GM23338 (cell line): ENCODE results near the gene RAP2B. TPM values are rescaled to one million over a fixed set of nuclear protein-coding genes. Genes with fewer than 3 reads are reported as not detected.

Experiments
- ATAC-seq: fragments of 200-7000 bp; cut with Tn5 transposase; 3 replicates; pipeline ENCODE4 v1.9.1; 2020
- DNase-seq: peaks from one replicate; pipeline ENCODE4 v3.0.0-alpha.2; 2015; ENCODE audit warnings: low spot score
- H2AFZ ChIP-seq: fragments of 200-600 bp; sonication (generic); 2 replicates; pipeline ENCODE4 v1.8.0; 2016; ENCODE audit warnings: antibody characterized with exemption, mild to moderate bottlenecking, moderate library complexity
- H3F3A ChIP-seq: fragments of 200-600 bp; sonication (generic); replicated peaks from 2 replicates; pipeline ENCODE4 v1.8.0; 2017; ENCODE audit warnings: antibody characterized with exemption, mixed run types, low read depth
- H3K27ac ChIP-seq: fragments of 200-600 bp; sonication (generic); 2 replicates; pipeline ENCODE4 v1.6.1; 2016; ENCODE audit warnings: low read depth
- H3K27me3 ChIP-seq: fragments of 200-600 bp; sonication (generic); 2 replicates; pipeline ENCODE4 v1.8.0; 2016; ENCODE audit warnings: mild to moderate bottlenecking, mixed run types, moderate library complexity; ENCODE audit not compliant: insufficient read depth
- H3K36me3 ChIP-seq: fragments of 200-600 bp; sonication (generic); 2 replicates; pipeline ENCODE4 v1.8.0; 2016; ENCODE audit warnings: mild to moderate bottlenecking; ENCODE audit not compliant: insufficient read depth
- H3K4me1 ChIP-seq: fragments of 200-600 bp; sonication (generic); 2 replicates; pipeline ENCODE4 v1.8.0; 2016; ENCODE audit warnings: mild to moderate bottlenecking, moderate library complexity; ENCODE audit not compliant: insufficient read depth
- H3K4me2 ChIP-seq: fragments of 200-600 bp; sonication (generic); 2 replicates; pipeline ENCODE4 v1.7.1; 2017; ENCODE audit warnings: mixed run types
- H3K4me3 ChIP-seq: fragments of 200-600 bp; sonication (generic); 2 replicates; pipeline ENCODE4 v1.6.1; 2016; ENCODE audit warnings: mixed run types
- H3K79me2 ChIP-seq: fragments of 200-600 bp; sonication (generic); replicated peaks from 2 replicates; pipeline ENCODE4 v1.8.0; 2017; ENCODE audit warnings: mild to moderate bottlenecking; ENCODE audit not compliant: insufficient read depth
- H3K9me2 ChIP-seq: fragments of 200-600 bp; sonication (generic); 2 replicates; pipeline ENCODE4 v1.8.0; 2017; ENCODE audit not compliant: insufficient read depth
- H4K20me1 ChIP-seq: fragments of 200-600 bp; sonication (generic); replicated peaks from 2 replicates; pipeline ENCODE4 v1.8.0; 2017; ENCODE audit warnings: mild to moderate bottlenecking; ENCODE audit not compliant: insufficient read depth
- H3K27ac Mint-ChIP-seq: 2 replicates; pipeline ENCODE4 v1.8.0; 2020; ENCODE audit warnings: inconsistent platforms, mild to moderate bottlenecking, moderate library complexity, mixed read lengths
- H3K27me3 Mint-ChIP-seq: 3 replicates; pipeline ENCODE4 v1.8.0; 2022; ENCODE audit warnings: low read depth, mild to moderate bottlenecking, moderate library complexity, mixed read lengths, inconsistent platforms; ENCODE audit not compliant: insufficient read depth, poor library complexity
- H3K36me3 Mint-ChIP-seq: 3 replicates; pipeline ENCODE4 v1.8.0; 2021; ENCODE audit warnings: low read depth, mild to moderate bottlenecking, inconsistent platforms, moderate library complexity, mixed read lengths
- H3K4me1 Mint-ChIP-seq: 3 replicates; pipeline ENCODE4 v1.8.0; 2020; ENCODE audit warnings: mild to moderate bottlenecking, inconsistent platforms, mixed read lengths
- H3K4me3 Mint-ChIP-seq: 3 replicates; pipeline ENCODE4 v1.8.0; 2021; ENCODE audit warnings: moderate library complexity, mild to moderate bottlenecking, inconsistent platforms, mixed read lengths
- H3K9me3 Mint-ChIP-seq: 3 replicates; pipeline ENCODE4 v1.8.0; 2020; ENCODE audit warnings: moderate library complexity, mild to moderate bottlenecking, inconsistent platforms, mixed read lengths
- CREB1 ChIP-seq: fragments of 250-450 bp; sonication (Bioruptor Pico); IDR thresholded peaks from 2 replicates; pipeline ENCODE4 v1.5.0; 2020; ENCODE audit warnings: low read depth, mild to moderate bottlenecking, moderate library complexity
- CTCF ChIP-seq, 2 experiments: fragments of 200-600 bp in 1 of 2; sonication (generic) in 1 of 2; conservative IDR thresholded peaks; 2 replicates each; pipeline versions ENCODE4 v1.5.1 to v1.6.1; 2016 to 2017; ENCODE audit warnings: antibody characterized with exemption in 2 of 2, low read depth in 2 of 2, mild to moderate bottlenecking in 2 of 2, moderate library complexity in 1 of 2
- ETS1 ChIP-seq: IDR thresholded peaks from 2 replicates; pipeline ENCODE4 v1.6.1; 2016; ENCODE audit warnings: antibody characterized with exemption
- EZH2 ChIP-seq: fragments of 200-600 bp; sonication (generic); IDR thresholded peaks from one replicate; pipeline ENCODE4 v1.8.0; 2017; ENCODE audit warnings: antibody characterized with exemption, mild to moderate bottlenecking, low read depth; ENCODE audit not compliant: unreplicated experiment
- EZH2phosphoT487 ChIP-seq: fragments of 200-600 bp; sonication (generic); IDR thresholded peaks from one replicate; pipeline ENCODE4 v1.8.1; 2018; ENCODE audit warnings: antibody characterized with exemption; ENCODE audit not compliant: unreplicated experiment
- JUNB ChIP-seq: IDR thresholded peaks from one replicate; pipeline ENCODE4 v1.6.1; 2016; ENCODE audit warnings: antibody characterized with exemption; ENCODE audit not compliant: unreplicated experiment
- NANOG ChIP-seq: IDR thresholded peaks from 2 replicates; pipeline ENCODE4 v1.6.1; 2016; ENCODE audit warnings: antibody characterized with exemption, borderline replicate concordance
- POLR2AphosphoS5 ChIP-seq: IDR thresholded peaks from 2 replicates; pipeline ENCODE4 v1.6.1; 2016; ENCODE audit warnings: antibody characterized with exemption, low read depth
- STAT1 ChIP-seq: IDR thresholded peaks from one replicate; pipeline ENCODE4 v1.6.1; 2016; ENCODE audit warnings: antibody characterized with exemption; ENCODE audit not compliant: unreplicated experiment
- ZNF331 ChIP-seq: fragments of 250-450 bp; sonication (Bioruptor Pico); IDR thresholded peaks from 2 replicates; pipeline ENCODE4 v1.5.0; 2020; ENCODE audit warnings: low read depth, mild to moderate bottlenecking, moderate library complexity
- polyA plus RNA-seq: library from polyadenylated mRNA; unstranded; fragments of >200 nt; fragmentation: Nextera tagmentation; extraction: Ambion mirVana; gene quantifications from 2 replicates; pipeline ENCODE4 v1.2.1, GENCODE V29; 2016
- total RNA-seq: library from RNA; depleted of rRNA; stranded (reverse); fragments of >200 nt; shearing (Covaris generic); gene quantifications from 2 replicates; pipeline ENCODE4 v1.2.3, GENCODE V29; 2014

Gene RAP2B
- total and polyA plus RNA-seq, 2 experiments from 2014 or later, result 22.5 to 24.0 TPM

GRCh38 chr3:153161138-153161713 lies 800 bp upstream of the RAP2B start:
- H4K20me1 ChIP-seq, result peaks cover 30% of the 10 kb centered on the region
- Mint-ChIP-seq H3K4me3 (peak overlapping the region; percentile 98), H3K4me1 (peaks cover 34% of the 10 kb centered on the region)

GRCh38 chr3:153162513-153163392 lies 727 bp downstream of the RAP2B start:
- H3K9me2 ChIP-seq, result no peaks in the 10 kb centered on the region
- H3K4me2 ChIP-seq, result peak overlapping the region; percentile 95
- H3K4me1 Mint-ChIP-seq, result peaks cover 40% of the 10 kb centered on the region
- H2AFZ ChIP-seq, result peak overlapping the region; percentile 49; the same call in 1 of the 2 replicates
- peaks cover 12% of the 10 kb centered on the region for H3K27me3 Mint-ChIP-seq
- ATAC-seq (peak; percentile 1), DNase-seq (peak; percentile 56)
- H3K27me3 ChIP-seq, result peaks cover 7% of the 10 kb centered on the region; the same call in 1 of the 2 replicates
- H3K4me1 ChIP-seq, result peaks cover 24% of the 10 kb centered on the region
- H3K27ac ChIP-seq, result no peak overlapping the region
- peaks cover 55% of the 10 kb centered on the region for H3K79me2 ChIP-seq
- H3F3A ChIP-seq, result peaks cover 7% of the 10 kb centered on the region; the same call in 1 of the 2 replicates
- H4K20me1 ChIP-seq, result peaks cover 34% of the 10 kb centered on the region
- no peaks in the 10 kb centered on the region for H3K36me3 ChIP-seq
- peak overlapping the region; percentile 65; the same call in 1 of the 2 replicates for H3K27ac Mint-ChIP-seq
- H3K4me3 ChIP-seq, result peak overlapping the region; percentile 96
- H3K9me3 Mint-ChIP-seq, result no peaks in the 10 kb centered on the region
- H3K36me3 Mint-ChIP-seq, result peaks cover 5% of the 10 kb centered on the region; the same call in 1 of the 3 replicates
- H3K4me3 Mint-ChIP-seq, result peak overlapping the region; percentile 98
- TF ChIP-seq NANOG (no peak), JUNB (no peak), STAT1 (no peak), CREB1 (no peak), EZH2 (no peak), POLR2AphosphoS5 (no peak), ZNF331 (CRISPR knock-in tag) (no peak)

More at GRCh38 chr3:153161138-153161713, 800 bp upstream of the RAP2B start:
- peaks cover 7% of the 10 kb centered on the region; the same call in 1 of the 2 replicates for H3F3A ChIP-seq
- ATAC-seq (peak; percentile 84), DNase-seq (peak; percentile 99)
- peaks cover 7% of the 10 kb centered on the region; the same call in 1 of the 2 replicates for H3K27me3 ChIP-seq
- peaks cover 40% of the 10 kb centered on the region for H3K79me2 ChIP-seq
- H3K27me3 Mint-ChIP-seq, result peaks cover 12% of the 10 kb centered on the region
- TF ChIP-seq EZH2phosphoT487, result no peak
- TF ChIP-seq ETS1, result 0 out of 2 replicates have a peak, but pooled peaks have one; percentile 0
- TF ChIP-seq ZNF331 (CRISPR knock-in tag), result peak; percentile 48; the same call in 1 of the 2 replicates
- peak; percentile 61 for TF ChIP-seq CREB1
- no peak for TF ChIP-seq CTCF (conservative IDR thresholded peaks at IDR 0.05; ENCODE audit: low read depth in 2 of 2)
- TF ChIP-seq POLR2AphosphoS5, result peak; percentile 57
- H3K27ac ChIP-seq, result peak overlapping the region; percentile 82
- no peaks in the 10 kb centered on the region for H3K9me2 ChIP-seq
- H2AFZ ChIP-seq, result peak overlapping the region; percentile 91; the same call in 1 of the 2 replicates
- H3K9me3 Mint-ChIP-seq, result no peaks in the 10 kb centered on the region
- peaks cover 24% of the 10 kb centered on the region for H3K4me1 ChIP-seq
- peak overlapping the region; percentile 96 for H3K4me3 ChIP-seq
- peaks cover 5% of the 10 kb centered on the region; the same call in 1 of the 3 replicates for H3K36me3 Mint-ChIP-seq
- H3K36me3 ChIP-seq, result no peaks in the 10 kb centered on the region
- peak overlapping the region; percentile 96 for H3K27ac Mint-ChIP-seq
- peak overlapping the region; percentile 95 for H3K4me2 ChIP-seq
